ENCODE data around the gene YPEL5.

DNA sequence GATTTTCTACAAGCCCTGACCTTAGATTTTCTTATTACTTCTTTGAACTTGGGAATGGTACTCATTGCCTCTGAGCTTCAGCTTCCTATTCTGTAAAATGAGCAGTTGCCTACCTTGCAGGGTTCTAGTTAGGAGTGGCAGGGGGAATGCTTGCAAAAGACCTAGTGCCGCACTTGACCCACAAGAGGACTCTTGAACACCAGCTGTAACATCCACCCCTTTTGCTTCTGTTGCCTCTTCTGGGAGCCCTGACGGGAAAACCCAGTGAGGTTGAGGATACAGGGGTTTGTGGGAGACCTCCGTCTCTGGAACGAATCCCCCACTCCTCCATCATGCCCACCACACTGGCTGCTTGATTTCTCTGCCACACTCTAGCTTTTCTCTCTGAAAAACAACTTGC, 57.5 kb downstream of the YPEL5 start:
- TF ChIP-seq, protein P1, sequence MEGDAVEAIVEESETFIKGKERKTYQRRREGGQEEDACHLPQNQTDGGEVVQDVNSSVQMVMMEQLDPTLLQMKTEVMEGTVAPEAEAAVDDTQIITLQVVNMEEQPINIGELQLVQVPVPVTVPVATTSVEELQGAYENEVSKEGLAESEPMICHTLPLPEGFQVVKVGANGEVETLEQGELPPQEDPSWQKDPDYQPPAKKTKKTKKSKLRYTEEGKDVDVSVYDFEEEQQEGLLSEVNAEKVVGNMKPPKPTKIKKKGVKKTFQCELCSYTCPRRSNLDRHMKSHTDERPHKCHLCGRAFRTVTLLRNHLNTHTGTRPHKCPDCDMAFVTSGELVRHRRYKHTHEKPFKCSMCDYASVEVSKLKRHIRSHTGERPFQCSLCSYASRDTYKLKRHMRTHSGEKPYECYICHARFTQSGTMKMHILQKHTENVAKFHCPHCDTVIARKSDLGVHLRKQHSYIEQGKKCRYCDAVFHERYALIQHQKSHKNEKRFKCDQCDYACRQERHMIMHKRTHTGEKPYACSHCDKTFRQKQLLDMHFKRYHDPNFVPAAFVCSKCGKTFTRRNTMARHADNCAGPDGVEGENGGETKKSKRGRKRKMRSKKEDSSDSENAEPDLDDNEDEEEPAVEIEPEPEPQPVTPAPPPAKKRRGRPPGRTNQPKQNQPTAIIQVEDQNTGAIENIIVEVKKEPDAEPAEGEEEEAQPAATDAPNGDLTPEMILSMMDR (IDR thresholded peaks at IDR 0.05), result no peak
- no peak for TF ChIP-seq POLR2A (IDR thresholded peaks at IDR 0.05)

Data from vagina (tissue), 2 donors.